Measurements from ENCODE around the gene SRPK3. TPM values are rescaled to one million over a fixed set of nuclear protein-coding genes. Genes with fewer than 3 reads are reported as not detected.

SRPK3 gene
- total RNA-seq, 4 donors from 2014 or later, result 0.49 to 2.1 (median 1.5) TPM

- TF ChIP-seq CTCF (IDR thresholded peaks at IDR 0.05; ENCODE audit: low read depth), result no peak
These were observed 36.4 kb upstream of the SRPK3 start for GRCh38 chrX:153744210-153745066.

GRCh38 chrX:153746359-153746758 is 34.5 kb upstream of the SRPK3 start:
- no peak for TF ChIP-seq CTCF (IDR thresholded peaks at IDR 0.05; ENCODE audit: low read depth)

- no peak for TF ChIP-seq CTCF (IDR thresholded peaks at IDR 0.05; ENCODE audit: low read depth)
These were observed 30.6 kb upstream of the SRPK3 start for GRCh38 chrX:153750127-153750774.

- TF ChIP-seq CTCF (IDR thresholded peaks at IDR 0.05; ENCODE audit: low read depth), result no peak
These were observed 25.7 kb upstream of the SRPK3 start for GRCh38 chrX:153755136-153755535.

- no peak for TF ChIP-seq CTCF (IDR thresholded peaks at IDR 0.05; ENCODE audit: low read depth)
These were observed 19.0 kb upstream of the SRPK3 start for GRCh38 chrX:153761863-153762262.

- TF ChIP-seq CTCF (IDR thresholded peaks at IDR 0.05; ENCODE audit: low read depth), result no peak
These were observed 18.1 kb upstream of the SRPK3 start for GRCh38 chrX:153762626-153763173.

GRCh38 chrX:153763298-153763932 is 17.4 kb upstream of the SRPK3 start:
- no peak for TF ChIP-seq CTCF (IDR thresholded peaks at IDR 0.05; ENCODE audit: low read depth)

Measured in subcutaneous adipose tissue (tissue), 4 donors.